Psoas muscle (tissue), 8 donors: ENCODE data around the gene NOL9. TPM values are rescaled to one million over a fixed set of nuclear protein-coding genes. Genes with fewer than 3 reads are reported as not detected.

Experiments
- ATAC-seq, 4 donors: fragments of 200-7000 bp; cut with Tn5 transposase; one replicate each; pipeline ENCODE4 v1.9.1; 2020; ENCODE audit warnings: moderate library complexity in 3 of 4, mild to moderate bottlenecking in 2 of 4
- DNase-seq, 2 donors: peaks; one replicate each; pipeline ENCODE4 v3.0.0-alpha.2; 2020
- H3K27ac ChIP-seq: fragments of 200-600 bp; one replicate; pipeline ENCODE4 v1.8.0; 2022
- H3K27me3 ChIP-seq, 3 donors: fragments of 200-600 bp in 1 of 3; one replicate each; pipeline versions ENCODE4 v1.6.1 to v1.8.0; 2013 to 2022; ENCODE audit warnings: low read length in 2 of 3, mild to moderate bottlenecking in 2 of 3, moderate library complexity in 1 of 3; ENCODE audit not compliant: insufficient read depth in 3 of 3
- H3K36me3 ChIP-seq, 2 donors: fragments of 200-600 bp in 1 of 2; one replicate each; pipeline versions ENCODE4 v1.6.1 to v1.8.0; 2013 to 2022; ENCODE audit warnings: low read depth in 1 of 2, mild to moderate bottlenecking in 1 of 2, moderate library complexity in 1 of 2; ENCODE audit not compliant: insufficient read depth in 1 of 2
- H3K4me1 ChIP-seq: fragments of 200-600 bp; one replicate; pipeline ENCODE4 v1.8.0; 2022
- H3K4me3 ChIP-seq: fragments of 200-600 bp; one replicate; pipeline ENCODE4 v1.8.0; 2022; ENCODE audit warnings: mild to moderate bottlenecking
- H3K9me3 ChIP-seq: fragments of 200-600 bp; one replicate; pipeline ENCODE4 v1.8.0; 2022
- CTCF ChIP-seq: fragments of 200-600 bp; IDR thresholded peaks from one replicate; pipeline ENCODE4 v1.8.0; 2022; ENCODE audit warnings: antibody characterized with exemption
- WGBS, 3 donors: extraction: QIAGEN DNeasy Blood & Tissue Kit; methylation state at CpG; one replicate each; pipeline versions ENCODE4 v1.1.6 to v1.1.7; 2013; 5-methylcytosine and 5-hydroxymethylcytosine counted together
- intact Hi-C, 2 donors: fragments of 100-400 bp; cut with DNase I; formaldehyde crosslinking; loops; one replicate each; pipeline versions ENCODE4 v1.11.0 to v1.14.2; 2022
- polyA plus RNA-seq, 3 donors: library from polyadenylated mRNA; stranded (reverse); fragments of 200-250 nt; gene quantifications; one replicate each; pipeline ENCODE4 v1.2.3, GENCODE V29; 2013
- total RNA-seq, 4 donors: library from RNA; stranded (reverse); fragmentation: NEBNext Ultra II Directional in 2 of 4; extraction: Animal tissue kit (Norgen Biotek cat#: 25700) in 2 of 4; gene quantifications; one replicate each; pipeline versions ENCODE4 v1.2.1 to v1.2.4, GENCODE V29; 2021 to 2023
- donor health status: healthy with polysubstance abuse.
- donor health status: DM: no; HTN: no; CAD: no; lungs with moderate emphysema.
- donor health status: Bipolar disorder and iron deficiency.
- donor health status: healthy.
- donor health status: DM: yes; HTN: yes; CAD: no.
- donor health status: DM: no; HTN: no; CAD: no.
- donor health status: DM: no; HTN: no; CAD: no.
- donor health status: DM: yes; HTN: yes; CAD: no.

The NOL9 gene
- total and polyA plus RNA-seq, 7 donors, result 5.0 to 26.1 (median 17.1) TPM

- no peak for DNase-seq
- WGBS, 3 donors, result 28 to 43% (median 31%) methylated on average over 9 of the region's 9 CpGs
- ATAC-seq, result peak; percentile 49 to 72 (median 66)
- no peak overlapping the region for H3K27ac ChIP-seq
- H3K4me3 ChIP-seq, result no peak overlapping the region
- intact Hi-C loops, result no loop called here
- no peaks in the 10 kb centered on the region for H3K9me3 ChIP-seq
- H3K4me1 ChIP-seq, result no peaks in the 10 kb centered on the region
- no peaks in the 10 kb centered on the region for H3K27me3 ChIP-seq
- no peaks in the 10 kb centered on the region for H3K36me3 ChIP-seq
- no peak for TF ChIP-seq CTCF
These were observed 41.0 kb downstream of the NOL9 start for GRCh38 chr1:6513320-6513801.

- no peaks in the 10 kb centered on the region for H3K27me3 ChIP-seq
- H3K36me3 ChIP-seq, result no peaks in the 10 kb centered on the region
- H3K4me1 ChIP-seq, result peaks cover 5% of the 10 kb centered on the region
- TF ChIP-seq CTCF, result no peak
- 60 to 83% (median 60%) methylated on average over 8 of the region's 8 CpGs for WGBS, 3 donors
- H3K27ac ChIP-seq, result no peak overlapping the region
- intact Hi-C loops, result no loop called here
- ATAC-seq (peak in 1 of 4 donors; percentile 4), DNase-seq (no peak)
- no peaks in the 10 kb centered on the region for H3K9me3 ChIP-seq
- no peak overlapping the region for H3K4me3 ChIP-seq
These were observed 41.4 kb downstream of the NOL9 start for GRCh38 chr1:6512908-6513280.

DNA sequence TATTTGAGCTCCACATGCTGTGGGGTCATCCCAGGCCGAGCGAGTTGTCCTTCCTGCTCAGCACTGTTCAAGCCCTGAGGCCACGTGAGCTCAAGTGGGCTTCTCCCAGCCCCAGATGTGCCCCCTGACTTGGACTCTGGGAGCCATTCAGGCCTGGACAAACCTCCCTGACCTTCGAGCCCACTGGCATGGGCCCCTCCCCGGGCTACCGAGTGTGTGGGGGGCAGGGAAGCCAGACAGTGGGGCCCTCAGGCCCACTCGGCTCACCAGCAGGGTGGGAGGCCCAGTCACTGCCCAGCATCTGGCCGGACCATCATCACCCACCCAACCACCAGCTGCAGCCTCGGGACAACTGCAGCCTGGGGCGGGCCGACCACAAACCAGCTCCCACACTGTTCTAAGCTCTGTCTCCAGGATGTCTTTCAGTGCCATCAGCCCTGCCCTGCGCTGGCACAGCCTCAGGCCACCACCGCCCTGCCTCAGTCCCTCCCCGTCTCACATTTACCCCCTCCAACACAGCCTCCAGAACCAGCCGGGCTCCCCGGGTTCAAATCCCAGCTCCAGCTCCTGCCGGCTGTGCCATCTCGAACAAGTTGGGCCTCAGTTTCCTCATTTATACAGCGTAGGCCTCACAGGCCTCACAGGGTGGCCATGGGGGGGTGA is 41.9 kb downstream of the NOL9 start:
- WGBS, 3 donors, result 67 to 80% (median 72%) methylated on average over 17 to 19 of the region's 19 CpGs
- no peak for DNase-seq
- H3K4me3 ChIP-seq, result no peak overlapping the region
- H3K27me3 ChIP-seq, result no peaks in the 10 kb centered on the region
- ATAC-seq, result no peak
- H3K9me3 ChIP-seq, result no peaks in the 10 kb centered on the region
- no peak for TF ChIP-seq CTCF
- intact Hi-C loops, result no loop called here
- no peak overlapping the region for H3K27ac ChIP-seq
- peaks cover 9% of the 10 kb centered on the region for H3K4me1 ChIP-seq
- H3K36me3 ChIP-seq, result no peaks in the 10 kb centered on the region

DNA sequence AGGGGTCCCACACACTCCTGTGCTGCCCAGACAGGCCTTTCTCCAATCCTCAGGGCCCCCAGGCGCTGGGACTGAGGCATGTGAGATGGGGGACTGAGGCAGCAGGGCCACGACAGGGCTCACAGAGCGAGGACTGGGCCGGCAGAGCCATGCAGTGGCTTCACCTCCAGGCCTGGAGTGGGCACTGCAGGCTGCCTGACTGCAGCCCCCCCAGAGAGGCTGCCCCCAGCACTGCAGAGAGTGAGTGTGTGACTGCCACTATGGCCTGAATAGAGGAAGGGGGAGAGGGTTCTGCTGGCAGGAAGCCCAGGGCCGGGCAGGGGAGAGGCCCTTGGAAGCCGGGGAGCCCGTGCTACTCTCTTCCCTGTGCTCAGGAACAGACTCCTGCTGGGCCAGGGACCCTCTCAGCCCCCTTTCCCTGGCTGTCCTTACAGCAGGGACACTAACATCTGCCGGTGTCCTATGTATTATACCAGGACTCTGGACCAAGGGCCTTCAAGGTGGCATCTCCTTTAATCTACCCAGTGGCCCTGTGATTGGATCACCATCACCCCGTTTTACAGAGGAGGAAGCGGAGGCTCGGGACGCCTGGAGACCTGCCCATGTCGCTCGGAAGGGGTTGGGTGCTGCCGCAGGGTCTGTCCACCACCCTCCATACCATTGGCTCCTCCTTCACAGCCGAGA is 42.6 kb downstream of the NOL9 start:
- WGBS, 3 donors, result 74 to 84% (median 83%) methylated on average over 15 to 16 of the region's 16 CpGs
- Histone ChIP-seq H3K4me1 (peaks cover 9% of the 10 kb centered on the region), H3K36me3 (no peaks in the 10 kb centered on the region), H3K27me3 (no peaks in the 10 kb centered on the region), H3K9me3 (no peaks in the 10 kb centered on the region), H3K4me3 (no peak overlapping the region), H3K27ac (no peak overlapping the region)
- TF ChIP-seq CTCF, result no peak
- no peak for ATAC-seq
- intact Hi-C loops, result no loop called here
- no peak for DNase-seq
